IMR-90 (cell line): Measurements from ENCODE around the gene FUT8. TPM values are rescaled to one million over a fixed set of nuclear protein-coding genes. Genes with fewer than 3 reads are reported as not detected.

ENCODE experiments used
- ATAC-seq: fragments of 200-7000 bp; cut with Tn5 transposase; 2 replicates; pipeline ENCODE4 v1.9.1; 2020; ENCODE audit warnings: low read depth, mild to moderate bottlenecking, moderate library complexity
- BruUV-seq: library from RNA; stranded (reverse); fragments of 400-500 nt; replicated peaks from 2 replicates; lab custom pipeline; 2021; lab: Mats Ljungman, UMichigan
- CTCF ChIA-PET: fragments of 300-600 bp; formaldehyde crosslinking; extraction: SDS; loops from one replicate; lab custom pipeline; 2021; ENCODE audit warnings: antibody characterized with exemption; lab: Yijun Ruan, JAX
- POLR2A ChIA-PET: fragments of 300-600 bp; sonication (Branson Sonifier 250); formaldehyde crosslinking; loops from one replicate; lab custom pipeline; 2022; ENCODE audit warnings: antibody characterized with exemption; ENCODE audit not compliant: unreplicated experiment; lab: Charles Lee
- DNase-seq: peaks from one replicate; pipeline ENCODE4 v3.0.0; 2013
- H2AFZ ChIP-seq: replicated peaks from 2 replicates; pipeline ENCODE3; 2013; ENCODE audit warnings: low read length, mild to moderate bottlenecking; ENCODE audit not compliant: poor library complexity
- H2AK5ac ChIP-seq: 2 replicates; pipeline ENCODE4 v1.6.1; 2013; ENCODE audit warnings: low read depth, low read length, inconsistent platforms
- H2AK9ac ChIP-seq: replicated peaks from 2 replicates; pipeline ENCODE3; 2013; ENCODE audit warnings: mild to moderate bottlenecking, low read depth, low read length, moderate library complexity; ENCODE audit not compliant: poor library complexity
- H2BK120ac ChIP-seq: 2 replicates; pipeline ENCODE4 v1.6.1; 2013; ENCODE audit warnings: low read depth, low read length, inconsistent platforms
- H2BK15ac ChIP-seq: 3 replicates; pipeline ENCODE4 v1.6.1; 2013; ENCODE audit warnings: low read depth, low read length, inconsistent platforms
- H2BK20ac ChIP-seq: 2 replicates; pipeline ENCODE4 v1.6.1; 2013; ENCODE audit warnings: low read depth, mild to moderate bottlenecking, inconsistent platforms, low read length, moderate library complexity
- H2BK5ac ChIP-seq: 2 replicates; pipeline ENCODE4 v1.6.1; 2013; ENCODE audit warnings: mild to moderate bottlenecking, low read depth, low read length, inconsistent platforms; ENCODE audit not compliant: poor library complexity, severe bottlenecking
- H3K14ac ChIP-seq: replicated peaks from 2 replicates; pipeline ENCODE4 v1.6.1; 2013; ENCODE audit warnings: low read depth, low read length, inconsistent platforms
- H3K18ac ChIP-seq: 2 replicates; pipeline ENCODE4 v1.6.1; 2013; ENCODE audit warnings: low read depth, low read length, control low read depth
- H3K23ac ChIP-seq: 2 replicates; pipeline ENCODE4 v1.6.1; 2013; ENCODE audit warnings: low read depth, low read length, inconsistent platforms
- H3K27ac ChIP-seq: 2 replicates; pipeline ENCODE4 v1.5.1; 2013; ENCODE audit warnings: mild to moderate bottlenecking, control low read depth, low read length; ENCODE audit not compliant: insufficient read depth
- H3K27me3 ChIP-seq: 2 replicates; pipeline ENCODE4 v1.6.1; 2013; ENCODE audit warnings: low read length; ENCODE audit not compliant: control insufficient read depth, insufficient read depth
- H3K36me3 ChIP-seq: 2 replicates; pipeline ENCODE4 v1.6.1; 2013; ENCODE audit warnings: low read length, mixed read lengths; ENCODE audit not compliant: control insufficient read depth, insufficient read depth
- H3K4ac ChIP-seq: 2 replicates; pipeline ENCODE4 v1.6.1; 2013; ENCODE audit warnings: low read depth, low read length, inconsistent platforms
- H3K4me1 ChIP-seq: 2 replicates; pipeline ENCODE4 v1.6.1; 2013; ENCODE audit warnings: low read length, mixed read lengths; ENCODE audit not compliant: control insufficient read depth, insufficient read depth
- H3K4me2 ChIP-seq: 2 replicates; pipeline ENCODE4 v1.6.1; 2013; ENCODE audit warnings: low read depth, mild to moderate bottlenecking, control low read depth, low read length, moderate library complexity
- H3K4me3 ChIP-seq: 2 replicates; pipeline ENCODE4 v1.5.1; 2013; ENCODE audit warnings: low read depth, mild to moderate bottlenecking, control low read depth, low read length, moderate library complexity; ENCODE audit not compliant: insufficient read depth
- H3K56ac ChIP-seq: 2 replicates; pipeline ENCODE4 v1.6.1; 2013; ENCODE audit warnings: low read length, inconsistent platforms; ENCODE audit not compliant: insufficient read depth; ENCODE audit errors: extremely low read depth
- H3K79me1 ChIP-seq, 2 experiments: 2 replicates each; pipeline ENCODE4 v1.6.1; 2013; ENCODE audit warnings: low read length in 2 of 2, inconsistent platforms in 1 of 2, low read depth in 1 of 2
- H3K9ac ChIP-seq: 2 replicates; pipeline ENCODE4 v1.6.1; 2013; ENCODE audit warnings: low read depth, low read length, control low read depth
- H3K9me1 ChIP-seq: 2 replicates; pipeline ENCODE4 v1.6.1; 2013; ENCODE audit warnings: low read length, inconsistent platforms; ENCODE audit not compliant: insufficient read depth
- H3K9me3 ChIP-seq: 2 replicates; pipeline ENCODE4 v1.6.1; 2013; ENCODE audit warnings: low read length; ENCODE audit not compliant: control insufficient read depth, insufficient read depth
- H4K20me1 ChIP-seq: 2 replicates; pipeline ENCODE4 v1.6.1; 2013; ENCODE audit warnings: low read length, inconsistent platforms; ENCODE audit not compliant: insufficient read depth
- H4K5ac ChIP-seq: 2 replicates; pipeline ENCODE4 v1.6.1; 2013; ENCODE audit warnings: mild to moderate bottlenecking, low read depth, low read length, control low read depth
- H4K8ac ChIP-seq, 2 experiments: 2 replicates each; pipeline ENCODE4 v1.6.1; 2013; ENCODE audit warnings: low read depth in 2 of 2, low read length in 2 of 2, control low read depth in 1 of 2, inconsistent platforms in 1 of 2
- H4K91ac ChIP-seq: 2 replicates; pipeline ENCODE4 v1.6.1; 2013; ENCODE audit warnings: low read depth, low read length, inconsistent platforms; ENCODE audit not compliant: insufficient read depth
- BHLHE40 ChIP-seq: fragments of 150-350 bp; IDR thresholded peaks from 2 replicates; pipeline ENCODE4 v1.6.1; 2016; ENCODE audit warnings: mild to moderate bottlenecking, low read depth, low read length
- CEBPB ChIP-seq: IDR thresholded peaks from 2 replicates; pipeline ENCODE4 v1.6.1; 2012; ENCODE audit warnings: low read depth, low read length, improper control_type of control experiment
- MXI1 ChIP-seq: IDR thresholded peaks from 2 replicates; pipeline ENCODE4 v1.6.1; 2012; ENCODE audit warnings: low read depth, mild to moderate bottlenecking, low read length, moderate library complexity, borderline replicate concordance
- WGBS, 2 experiments: methylation state at CpG; one replicate each; pipeline versions ENCODE4 v1.1.5 to v1.1.7; 2013; ENCODE audit warnings: missing lambda C conversion rate in 2 of 2; ENCODE audit not compliant: insufficient read length in 1 of 2; ENCODE audit errors: extremely low coverage in 2 of 2; 5-methylcytosine and 5-hydroxymethylcytosine counted together
- dilution Hi-C: fragments of 300-500 bp; cut with HindIII; formaldehyde crosslinking; loops from one replicate; pipeline ENCODE4 v1.14.3; 2018; ENCODE audit warnings: low sequenced_read_pairs; ENCODE audit not compliant: unreplicated experiment
- in situ Hi-C: fragments of 300-500 bp; cut with MboI; formaldehyde crosslinking; loops from 3 replicates; pipeline ENCODE4 v1.14.3; 2019; ENCODE audit warnings: low sequenced_read_pairs, inconsistent platforms, mixed read lengths
- intact Hi-C: fragments of 100-400 bp; cut with micrococcal nuclease; formaldehyde crosslinking; loops from 2 replicates; pipeline ENCODE4 v1.10.0; 2022
- polyA plus RNA-seq, 3 experiments: library from polyadenylated mRNA; depleted of rRNA; stranded (reverse); fragments of >200 nt; gene quantifications; 2 replicates each; pipeline ENCODE4 v1.2.3, GENCODE V29; 2012; ENCODE audit warnings: low replicate concordance in 1 of 3
- total RNA-seq: library from RNA; depleted of rRNA; stranded (reverse); fragments of >200 nt; gene quantifications from 2 replicates; pipeline ENCODE4 v1.2.3, GENCODE V29; 2012

FUT8 gene
- total and polyA plus RNA-seq, 2 of the 4 experiments (the other 2 are of a cell fraction) = 15.6 to 72.9 TPM

GRCh38 chr14:65503771-65504170 lies 91.2 kb downstream of the FUT8 start:
- H3K9me3 ChIP-seq = no peaks in the 10 kb centered on the region
- no peak overlapping the region for H2BK5ac ChIP-seq
- no peak overlapping the region for H3K18ac ChIP-seq
- TF ChIP-seq BHLHE40 (no peak), CEBPB (no peak), MXI1 (no peak)
- no peak overlapping the region for H2AK9ac ChIP-seq
- no peak overlapping the region for H3K4me3 ChIP-seq
- dilution Hi-C loops = no loop called here
- no peak for ATAC-seq
- no peak overlapping the region for H3K4me2 ChIP-seq
- no peaks in the 10 kb centered on the region for H3K4me1 ChIP-seq
- H2BK15ac ChIP-seq = no peak overlapping the region
- H2AFZ ChIP-seq = no peak overlapping the region
- H3K56ac ChIP-seq = no peak overlapping the region
- H4K5ac ChIP-seq = no peak overlapping the region
- no peak overlapping the region for H3K4ac ChIP-seq
- H3K9me1 ChIP-seq = no peaks in the 10 kb centered on the region
- intact Hi-C loops = no loop called here
- H4K8ac ChIP-seq = no peak overlapping the region
- ChIA-PET POLR2A (no interaction called here), CTCF (no interaction called here)
- no peak overlapping the region for H3K9ac ChIP-seq
- H4K20me1 ChIP-seq = no peaks in the 10 kb centered on the region
- H3K23ac ChIP-seq = no peak overlapping the region
- no peak overlapping the region for H3K27ac ChIP-seq
- BruUV-seq = no TSS peak
- peaks cover 11 to 15% of the 10 kb centered on the region in 2 experiments for H3K79me1 ChIP-seq
- no peak overlapping the region for H4K91ac ChIP-seq
- in situ Hi-C loops = no loop called here
- H2AK5ac ChIP-seq = no peak overlapping the region
- no peak overlapping the region for H2BK120ac ChIP-seq
- H3K27me3 ChIP-seq = no peaks in the 10 kb centered on the region
- no peak overlapping the region for H3K14ac ChIP-seq
- H2BK20ac ChIP-seq = no peak overlapping the region
- H3K36me3 ChIP-seq = no peaks in the 10 kb centered on the region
- no CpG with 5 or more reads among the region's 3 CpGs for WGBS, 2 experiments
- no peak for DNase-seq
